Trophoblast cell (in vitro differentiated cells and primary cell): ENCODE results near the gene DNAL1. TPM values are rescaled to one million over a fixed set of nuclear protein-coding genes. Genes with fewer than 3 reads are reported as not detected.

Experiments
- DNase-seq, 2 donors: peaks; one replicate each; pipeline ENCODE4 v3.0.0-alpha.2; 2016
- H2AFZ ChIP-seq: 2 replicates; pipeline ENCODE4 v1.6.1; 2013; ENCODE audit warnings: low read length, moderate library complexity, mild to moderate bottlenecking; ENCODE audit not compliant: insufficient read depth, poor library complexity
- H2AK5ac ChIP-seq: 2 replicates; pipeline ENCODE4 v1.6.1; 2013; ENCODE audit warnings: mild to moderate bottlenecking, low read length
- H2BK120ac ChIP-seq: 2 replicates; pipeline ENCODE4 v1.6.1; 2013; ENCODE audit warnings: low read length, mild to moderate bottlenecking, moderate library complexity; ENCODE audit not compliant: insufficient read depth, poor library complexity
- H2BK12ac ChIP-seq: 2 replicates; pipeline ENCODE4 v1.6.1; 2013; ENCODE audit warnings: mild to moderate bottlenecking, low read length, moderate library complexity
- H2BK5ac ChIP-seq: 2 replicates; pipeline ENCODE4 v1.6.1; 2013; ENCODE audit warnings: low read length, low read depth, moderate library complexity, mild to moderate bottlenecking; ENCODE audit not compliant: poor library complexity
- H3K14ac ChIP-seq: 2 replicates; pipeline ENCODE4 v1.6.1; 2013; ENCODE audit warnings: mild to moderate bottlenecking, low read length
- H3K18ac ChIP-seq: 2 replicates; pipeline ENCODE4 v1.6.1; 2013; ENCODE audit warnings: mild to moderate bottlenecking, low read length
- H3K23ac ChIP-seq: 2 replicates; pipeline ENCODE4 v1.6.1; 2013; ENCODE audit warnings: low read length
- H3K27ac ChIP-seq: 2 replicates; pipeline ENCODE4 v1.5.1; 2013; ENCODE audit warnings: low read depth, mild to moderate bottlenecking, inconsistent platforms, low read length, moderate library complexity
- H3K27me3 ChIP-seq: 2 replicates; pipeline ENCODE4 v1.6.1; 2013; ENCODE audit warnings: inconsistent platforms, mild to moderate bottlenecking, low read length, moderate library complexity; ENCODE audit not compliant: insufficient read depth
- H3K36me3 ChIP-seq, 2 experiments: 1 replicate in 1 of 2; 2 replicates in 1 of 2; pipeline ENCODE4 v1.6.1; 2013; ENCODE audit warnings: low read length in 2 of 2, mild to moderate bottlenecking in 2 of 2, moderate library complexity in 1 of 2; ENCODE audit not compliant: insufficient read depth in 2 of 2, control insufficient read depth in 1 of 2
- H3K4ac ChIP-seq: 2 replicates; pipeline ENCODE4 v1.6.1; 2013; ENCODE audit warnings: low read depth, mild to moderate bottlenecking, low read length, moderate library complexity
- H3K4me1 ChIP-seq, 2 experiments: 1 replicate in 1 of 2; 2 replicates in 1 of 2; pipeline ENCODE4 v1.6.1; 2013; ENCODE audit warnings: low read length in 2 of 2, mild to moderate bottlenecking in 2 of 2, moderate library complexity in 1 of 2; ENCODE audit not compliant: insufficient read depth in 2 of 2, control insufficient read depth in 1 of 2
- H3K4me2 ChIP-seq: 2 replicates; pipeline ENCODE4 v1.6.1; 2013; ENCODE audit warnings: inconsistent platforms, mild to moderate bottlenecking, low read length, moderate library complexity
- H3K4me3 ChIP-seq: 2 replicates; pipeline ENCODE4 v1.5.1; 2013; ENCODE audit warnings: mild to moderate bottlenecking, low read depth, low read length, inconsistent platforms
- H3K79me1 ChIP-seq: one replicate; pipeline ENCODE4 v1.6.1; 2013; ENCODE audit warnings: low read length
- H3K79me2 ChIP-seq: 2 replicates; pipeline ENCODE4 v1.6.1; 2013; ENCODE audit warnings: low read length, mild to moderate bottlenecking; ENCODE audit not compliant: control insufficient read depth, insufficient read depth, poor library complexity
- H3K9ac ChIP-seq: 2 replicates; pipeline ENCODE4 v1.6.1; 2013; ENCODE audit warnings: mild to moderate bottlenecking, low read length
- H3K9me3 ChIP-seq: 2 replicates; pipeline ENCODE4 v1.6.1; 2013; ENCODE audit warnings: low read depth, mild to moderate bottlenecking, control low read depth, inconsistent platforms, low read length; ENCODE audit not compliant: insufficient read depth
- H4K12ac ChIP-seq: 2 replicates; pipeline ENCODE4 v1.6.1; 2013; ENCODE audit warnings: low read depth, mild to moderate bottlenecking, low read length, moderate library complexity
- H4K8ac ChIP-seq: 2 replicates; pipeline ENCODE4 v1.6.1; 2013; ENCODE audit warnings: low read depth, mild to moderate bottlenecking, low read length, moderate library complexity
- H4K91ac ChIP-seq: one replicate; pipeline ENCODE4 v1.6.1; 2013; ENCODE audit warnings: low read depth, mild to moderate bottlenecking, low read length, moderate library complexity
- WGBS: extraction: QIAGEN DNeasy Blood & Tissue Kit; methylation state at CpG from one replicate; pipeline ENCODE4 v1.1.7; 2013; ENCODE audit warnings: missing lambda C conversion rate; ENCODE audit not compliant: insufficient read length, insufficient coverage; ENCODE audit errors: extremely low coverage; 5-methylcytosine and 5-hydroxymethylcytosine counted together
- polyA plus RNA-seq: library from polyadenylated mRNA; stranded (reverse); fragments of 200-250 nt; gene quantifications from 2 replicates; pipeline ENCODE4 v1.2.3, GENCODE V29; 2013

The DNAL1 gene, protein sequence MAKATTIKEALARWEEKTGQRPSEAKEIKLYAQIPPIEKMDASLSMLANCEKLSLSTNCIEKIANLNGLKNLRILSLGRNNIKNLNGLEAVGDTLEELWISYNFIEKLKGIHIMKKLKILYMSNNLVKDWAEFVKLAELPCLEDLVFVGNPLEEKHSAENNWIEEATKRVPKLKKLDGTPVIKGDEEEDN
- polyA plus RNA-seq: 9.2 and 10.1 TPM in 2 replicates

GRCh38 chr14:73644531-73645247 lies at the start of gene DNAL1:
Gene DNAL1, plus strand, starts transcription at chr14:73644986. Its CDS starts 54 bp downstream, at chr14:73645040.
- peak within 1 kb of the TSS; percentile 96 for H4K8ac ChIP-seq
- peak within 1 kb of the TSS; percentile 61 for H3K14ac ChIP-seq
- H3K9ac ChIP-seq: peak within 1 kb of the TSS; percentile 92
- H2BK120ac ChIP-seq: peak within 1 kb of the TSS; percentile 55
- H3K9me3 ChIP-seq: no peaks in the 10 kb centered on the region
- peak within 1 kb of the TSS; percentile 61 for H3K27ac ChIP-seq
- no CpG with 5 or more reads among the region's 43 CpGs for WGBS
- H3K36me3 ChIP-seq: no peaks in the 10 kb centered on the region
- H2BK5ac ChIP-seq: peak within 1 kb of the TSS; percentile 65
- H4K91ac ChIP-seq: peak within 1 kb of the TSS; percentile 68
- peaks cover 2% of the 10 kb centered on the region for H3K79me1 ChIP-seq
- H3K4ac ChIP-seq: peak within 1 kb of the TSS; percentile 60
- peaks cover 2% of the 10 kb centered on the region for H3K79me2 ChIP-seq
- H3K4me2 ChIP-seq: peak within 1 kb of the TSS; percentile 91
- H2AK5ac ChIP-seq: no peak within 1 kb of the TSS
- H4K12ac ChIP-seq: peak within 1 kb of the TSS; percentile 85
- peak within 1 kb of the TSS; percentile 93 for H3K4me3 ChIP-seq
- H3K18ac ChIP-seq: peak within 1 kb of the TSS; percentile 66
- H2AFZ ChIP-seq: peak within 1 kb of the TSS; percentile 99
- DNase-seq: peak; percentile 94 to 98
- peaks cover 0 to 2% of the 10 kb centered on the region in 2 experiments for H3K4me1 ChIP-seq
- H3K27me3 ChIP-seq: no peaks in the 10 kb centered on the region
- no peak within 1 kb of the TSS for H2BK12ac ChIP-seq
- H3K23ac ChIP-seq: no peak within 1 kb of the TSS

GRCh38 chr14:73599499-73599898 lies 45.3 kb upstream of the DNAL1 start:
- Histone ChIP-seq H2BK12ac (no peak overlapping the region), H3K4ac (no peak overlapping the region), H3K4me2 (no peak overlapping the region), H3K4me3 (no peak overlapping the region), H2BK120ac (no peak overlapping the region), H2AK5ac (no peak overlapping the region), H3K36me3 (no peaks in the 10 kb centered on the region), H3K14ac (no peak overlapping the region), H2BK5ac (no peak overlapping the region), H3K4me1 (no peaks in the 10 kb centered on the region), H3K79me1 (no peaks in the 10 kb centered on the region), H3K9me3 (no peaks in the 10 kb centered on the region), H3K18ac (no peak overlapping the region), H4K91ac (no peak overlapping the region), H3K79me2 (no peaks in the 10 kb centered on the region), H3K27me3 (no peaks in the 10 kb centered on the region), H2AFZ (no peak overlapping the region), H4K12ac (no peak overlapping the region), H3K27ac (no peak overlapping the region), H3K23ac (no peak overlapping the region), H3K9ac (no peak overlapping the region), H4K8ac (no peak overlapping the region)
- DNase-seq: no peak

GRCh38 chr14:73602994-73603393 lies 41.8 kb upstream of the DNAL1 start:
- Histone ChIP-seq H2BK5ac (no peak overlapping the region), H4K8ac (no peak overlapping the region), H3K4me3 (no peak overlapping the region), H3K4me2 (no peak overlapping the region), H2BK12ac (no peak overlapping the region), H2AFZ (no peak overlapping the region), H4K12ac (no peak overlapping the region), H3K18ac (no peak overlapping the region), H3K79me2 (no peaks in the 10 kb centered on the region), H3K14ac (no peak overlapping the region), H3K27me3 (no peaks in the 10 kb centered on the region), H3K23ac (no peak overlapping the region), H3K9me3 (no peaks in the 10 kb centered on the region), H2BK120ac (no peak overlapping the region), H2AK5ac (no peak overlapping the region), H4K91ac (no peak overlapping the region), H3K4me1 (no peaks in the 10 kb centered on the region), H3K4ac (no peak overlapping the region), H3K36me3 (no peaks in the 10 kb centered on the region), H3K27ac (no peak overlapping the region), H3K9ac (no peak overlapping the region), H3K79me1 (no peaks in the 10 kb centered on the region)
- WGBS: no CpG with 5 or more reads among the region's 3 CpGs
- peak; percentile 34 to 56 for DNase-seq

GRCh38 chr14:73606271-73606670 lies 38.5 kb upstream of the DNAL1 start:
- no peaks in the 10 kb centered on the region for H3K79me2 ChIP-seq
- WGBS: no CpG with 5 or more reads among the region's 3 CpGs
- H2AK5ac ChIP-seq: no peak overlapping the region

More at GRCh38 chr14:73606271-73606670, 38.5 kb upstream of the DNAL1 start:
- no peak overlapping the region for H4K12ac ChIP-seq
- no peak overlapping the region for H2AFZ ChIP-seq
- H2BK120ac ChIP-seq: no peak overlapping the region
- H3K23ac ChIP-seq: no peak overlapping the region
- no peak overlapping the region for H2BK12ac ChIP-seq
- H3K4ac ChIP-seq: no peak overlapping the region
- H3K27me3 ChIP-seq: no peaks in the 10 kb centered on the region
- H4K91ac ChIP-seq: no peak overlapping the region
- no peaks in the 10 kb centered on the region for H3K4me1 ChIP-seq
- no peak overlapping the region for H3K4me3 ChIP-seq
- H3K27ac ChIP-seq: no peak overlapping the region
- H3K79me1 ChIP-seq: no peaks in the 10 kb centered on the region
- no peak overlapping the region for H3K9ac ChIP-seq
- H2BK5ac ChIP-seq: no peak overlapping the region
- H3K18ac ChIP-seq: no peak overlapping the region
- H3K14ac ChIP-seq: no peak overlapping the region
- H3K4me2 ChIP-seq: no peak overlapping the region
- peaks cover 2% of the 10 kb centered on the region for H3K9me3 ChIP-seq
- H3K36me3 ChIP-seq: no peaks in the 10 kb centered on the region
- no peak overlapping the region for H4K8ac ChIP-seq
- no peak for DNase-seq
